ENCODE results near the gene PTPRK.

- TF ChIP-seq CTCF (conservative IDR thresholded peaks at IDR 0.05) (no peak), EZH2 (IDR thresholded peaks at IDR 0.05; ENCODE audit: low read depth) (no peak)
Observed at GRCh38 chr6:127990074-127990473, 530.3 kb downstream of the PTPRK start.
